ENCODE results near the gene SMIM1. TPM values are rescaled to one million over a fixed set of nuclear protein-coding genes. Genes with fewer than 3 reads are reported as not detected.

Gene SMIM1
- total and polyA plus RNA-seq, 2 experiments from 2014 or later: not detected

DNA sequence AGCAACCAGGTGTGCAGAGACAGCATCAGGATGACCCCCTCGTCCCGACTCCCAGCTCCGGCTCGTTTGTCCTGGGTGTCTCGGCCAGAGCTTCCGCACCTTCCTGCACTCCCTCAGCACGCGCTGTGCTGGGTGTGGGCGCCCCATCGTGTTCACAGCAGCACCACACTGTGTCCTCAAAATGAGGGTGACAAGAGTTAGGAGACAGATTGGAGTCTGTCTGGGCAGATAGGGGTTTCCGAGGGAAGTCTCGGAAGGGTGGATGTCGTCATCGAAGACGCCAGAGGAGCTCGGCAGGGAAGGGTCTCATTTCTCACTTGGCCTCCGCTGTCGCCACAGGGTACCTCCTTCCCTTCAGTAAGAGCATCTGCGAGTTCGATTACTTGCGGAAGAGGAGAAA lies 16.2 kb upstream of the SMIM1 start:
- no peaks in the 10 kb centered on the region for H3K36me3 ChIP-seq (ENCODE audit: low read depth)
- TF ChIP-seq EZH2 (IDR thresholded peaks at IDR 0.05; ENCODE audit: insufficient read depth, poor library complexity, severe bottlenecking) (no peak), EZH2phosphoT487 (IDR thresholded peaks at IDR 0.05; ENCODE audit: insufficient read depth, low read depth) (no peak)
- in situ Hi-C loops (cut with MboI): no loop called here
- H3K4me3 ChIP-seq: no peak overlapping the region
- no peak for DNase-seq
- no peak overlapping the region for H3K4me2 ChIP-seq (ENCODE audit: unreplicated experiment)
- H3F3A ChIP-seq (ENCODE audit: insufficient read depth): no peaks in the 10 kb centered on the region
- no peak overlapping the region for H3K9ac ChIP-seq
- no peaks in the 10 kb centered on the region for H3K9me2 ChIP-seq (ENCODE audit: insufficient read depth)
- H3K9me3 ChIP-seq (ENCODE audit: low read depth): no peaks in the 10 kb centered on the region
- no peak overlapping the region for H3K27ac ChIP-seq
- no peaks in the 10 kb centered on the region for H4K20me1 ChIP-seq (ENCODE audit: insufficient read depth)
- H3K79me2 ChIP-seq (ENCODE audit: insufficient read depth): no peaks in the 10 kb centered on the region
- no peak overlapping the region for H2AFZ ChIP-seq
- no peaks in the 10 kb centered on the region for H3K4me1 ChIP-seq (ENCODE audit: insufficient read depth)
- H3K27me3 ChIP-seq (replicated peaks; ENCODE audit: insufficient read depth): peaks cover 6% of the 10 kb centered on the region; the same call in 1 of the 2 replicates
- 77 to 78% methylated on average over 21 of the region's 21 CpGs for WGBS, 2 experiments (ENCODE audit: low coverage in 1 of 2, low lambda C conversion rate in 2 of 2, missing lambda C conversion rate in 2 of 2)

DNA sequence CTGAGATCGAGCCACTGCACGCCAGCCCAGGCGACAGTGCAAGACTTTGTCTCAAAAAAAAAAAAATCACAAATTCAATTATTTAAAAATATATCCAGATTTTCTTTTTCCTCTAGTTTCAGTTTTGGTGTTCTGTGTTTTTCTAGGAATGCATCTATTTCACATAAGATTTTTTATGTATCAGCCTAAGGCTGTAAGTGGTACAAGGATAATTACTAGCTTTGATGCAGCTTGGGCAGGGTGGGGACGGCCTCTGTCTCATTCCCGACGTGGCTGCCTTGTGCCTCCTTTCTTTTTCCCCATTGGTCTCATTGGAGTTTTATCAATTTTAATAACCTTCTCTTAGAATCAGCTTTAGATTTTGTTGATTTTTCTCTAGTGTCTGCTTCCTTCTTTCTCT lies 13.4 kb upstream of the SMIM1 start:
- TF ChIP-seq EZH2 (IDR thresholded peaks at IDR 0.05; ENCODE audit: insufficient read depth, poor library complexity, severe bottlenecking) (no peak), EZH2phosphoT487 (IDR thresholded peaks at IDR 0.05; ENCODE audit: insufficient read depth, low read depth) (no peak)
- H2AFZ ChIP-seq: no peak overlapping the region
- no peaks in the 10 kb centered on the region for H3K79me2 ChIP-seq (ENCODE audit: insufficient read depth)
- no peaks in the 10 kb centered on the region for H3K9me3 ChIP-seq (ENCODE audit: low read depth)
- no peak overlapping the region for H3K27ac ChIP-seq
- H3K4me3 ChIP-seq: no peak overlapping the region
- H3K9me2 ChIP-seq (ENCODE audit: insufficient read depth): no peaks in the 10 kb centered on the region
- in situ Hi-C loops (cut with MboI): no loop called here
- H3K4me2 ChIP-seq (ENCODE audit: unreplicated experiment): no peak overlapping the region
- no peaks in the 10 kb centered on the region for H3K36me3 ChIP-seq (ENCODE audit: low read depth)
- no peaks in the 10 kb centered on the region for H3F3A ChIP-seq (ENCODE audit: insufficient read depth)
- no peak for DNase-seq
- no peaks in the 10 kb centered on the region for H3K27me3 ChIP-seq (replicated peaks; ENCODE audit: insufficient read depth)
- H4K20me1 ChIP-seq (ENCODE audit: insufficient read depth): no peaks in the 10 kb centered on the region
- no peaks in the 10 kb centered on the region for H3K4me1 ChIP-seq (ENCODE audit: insufficient read depth)
- no peak overlapping the region for H3K9ac ChIP-seq
- WGBS, 2 experiments (ENCODE audit: low coverage in 1 of 2, low lambda C conversion rate in 2 of 2, missing lambda C conversion rate in 2 of 2): 42 to 54% methylated on average over 6 of the region's 6 CpGs

DNA sequence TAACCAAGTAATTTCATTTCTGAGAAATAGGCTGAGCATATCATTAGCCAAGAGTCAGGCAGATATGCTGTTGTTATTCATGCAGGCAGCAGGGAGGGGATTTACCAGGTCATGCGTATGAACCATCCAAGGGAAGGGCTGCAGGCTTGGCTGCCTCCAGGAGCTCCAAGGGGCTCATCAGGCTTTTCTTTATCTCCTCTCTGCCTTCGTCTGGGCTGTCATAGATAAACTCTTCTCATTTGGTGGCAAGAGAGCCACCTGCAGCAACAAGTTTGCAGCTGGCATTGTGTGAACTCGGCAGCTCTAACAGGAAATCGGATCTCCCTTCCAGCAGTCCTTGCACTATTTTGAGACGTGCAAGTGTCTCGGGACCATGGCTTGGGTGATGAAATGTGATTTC lies 12.8 kb upstream of the SMIM1 start:
- no peaks in the 10 kb centered on the region for H3K27me3 ChIP-seq (replicated peaks; ENCODE audit: insufficient read depth)

DNA sequence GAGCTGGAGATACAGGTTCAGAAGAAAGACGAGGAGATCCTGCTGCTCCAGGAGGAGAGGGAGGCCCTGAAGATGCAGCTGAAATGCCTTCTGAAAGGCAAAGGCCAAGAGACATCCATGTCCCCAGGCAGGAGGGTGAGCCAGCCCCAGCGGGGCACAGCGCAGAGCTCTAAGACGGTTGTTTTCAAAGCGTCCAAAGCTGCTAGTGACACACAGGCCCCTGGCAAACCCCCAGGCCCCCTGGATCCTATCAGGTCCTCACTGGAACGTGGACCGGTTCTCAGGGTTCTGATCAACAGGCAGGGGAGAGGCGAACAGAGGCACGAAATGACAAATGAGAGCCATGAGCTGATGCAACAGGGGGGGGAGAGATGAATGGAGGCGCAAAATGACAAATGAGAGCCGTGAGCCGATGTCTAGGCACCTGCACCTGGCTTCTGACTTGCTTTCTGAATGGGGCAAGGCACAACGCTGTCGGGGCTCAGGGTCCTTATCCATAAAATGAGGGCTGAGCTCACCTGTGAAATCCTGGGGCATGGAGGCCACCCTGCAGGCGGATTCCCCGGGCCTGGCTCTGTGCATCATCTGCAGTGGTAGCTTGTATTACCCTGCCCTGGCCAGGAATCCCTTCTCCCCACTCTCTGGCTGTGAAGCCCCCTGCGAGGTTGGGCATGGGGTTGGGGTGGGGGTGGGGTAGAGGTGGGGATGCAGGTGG lies 11.1 kb upstream of the SMIM1 start:
- Histone ChIP-seq H3K27me3 (replicated peaks; ENCODE audit: insufficient read depth) (peaks cover 10% of the 10 kb centered on the region; the same call in 1 of the 2 replicates), H3K4me3 (no peak overlapping the region)

More for the DNA sequence above, 12.8 kb upstream of the SMIM1 start:
- Histone ChIP-seq H3K27ac (no peak overlapping the region), H3K9ac (no peak overlapping the region), H3F3A (ENCODE audit: insufficient read depth) (no peaks in the 10 kb centered on the region), H3K4me2 (ENCODE audit: unreplicated experiment) (no peak overlapping the region), H4K20me1 (ENCODE audit: insufficient read depth) (no peaks in the 10 kb centered on the region), H3K4me3 (no peak overlapping the region), H3K79me2 (ENCODE audit: insufficient read depth) (no peaks in the 10 kb centered on the region), H3K9me3 (ENCODE audit: low read depth) (no peaks in the 10 kb centered on the region), H3K36me3 (ENCODE audit: low read depth) (no peaks in the 10 kb centered on the region), H3K9me2 (ENCODE audit: insufficient read depth) (no peaks in the 10 kb centered on the region), H3K4me1 (ENCODE audit: insufficient read depth) (no peaks in the 10 kb centered on the region), H2AFZ (no peak overlapping the region)
- in situ Hi-C loops (cut with MboI): no loop called here
- TF ChIP-seq EZH2 (IDR thresholded peaks at IDR 0.05; ENCODE audit: insufficient read depth, poor library complexity, severe bottlenecking) (no peak), EZH2phosphoT487 (IDR thresholded peaks at IDR 0.05; ENCODE audit: insufficient read depth, low read depth) (no peak)
- DNase-seq: no peak
- 32 to 46% methylated on average over 6 of the region's 6 CpGs for WGBS, 2 experiments (ENCODE audit: low coverage in 1 of 2, low lambda C conversion rate in 2 of 2, missing lambda C conversion rate in 2 of 2)

More for the DNA sequence above, 11.1 kb upstream of the SMIM1 start:
- H3K27ac ChIP-seq: no peak overlapping the region
- H3F3A ChIP-seq (ENCODE audit: insufficient read depth): no peaks in the 10 kb centered on the region
- H2AFZ ChIP-seq: no peak overlapping the region
- DNase-seq: no peak
- no peaks in the 10 kb centered on the region for H3K79me2 ChIP-seq (ENCODE audit: insufficient read depth)
- no peak for TF ChIP-seq EZH2 (IDR thresholded peaks at IDR 0.05; ENCODE audit: insufficient read depth, poor library complexity, severe bottlenecking)
- no peak for TF ChIP-seq EZH2phosphoT487 (IDR thresholded peaks at IDR 0.05; ENCODE audit: insufficient read depth, low read depth)
- no peaks in the 10 kb centered on the region for H3K9me3 ChIP-seq (ENCODE audit: low read depth)
- in situ Hi-C loops (cut with MboI): no loop called here
- H3K9ac ChIP-seq: no peak overlapping the region
- no peaks in the 10 kb centered on the region for H4K20me1 ChIP-seq (ENCODE audit: insufficient read depth)
- H3K9me2 ChIP-seq (ENCODE audit: insufficient read depth): no peaks in the 10 kb centered on the region
- 54 to 62% methylated on average over 16 to 17 of the region's 17 CpGs for WGBS, 2 experiments (ENCODE audit: low coverage in 1 of 2, low lambda C conversion rate in 2 of 2, missing lambda C conversion rate in 2 of 2)
- no peaks in the 10 kb centered on the region for H3K36me3 ChIP-seq (ENCODE audit: low read depth)
- H3K4me1 ChIP-seq (ENCODE audit: insufficient read depth): no peaks in the 10 kb centered on the region
- H3K4me2 ChIP-seq (ENCODE audit: unreplicated experiment): no peak overlapping the region
